ENCODE data around the gene TMEM205. TPM values are rescaled to one million over a fixed set of nuclear protein-coding genes. Genes with fewer than 3 reads are reported as not detected.

Gene TMEM205
- total and polyA plus RNA-seq, 2 of the 13 experiments (the other 11 are each of a cell fraction or from before 2014, with no cell fraction given), result 45.5 to 98.7 TPM

DNA sequence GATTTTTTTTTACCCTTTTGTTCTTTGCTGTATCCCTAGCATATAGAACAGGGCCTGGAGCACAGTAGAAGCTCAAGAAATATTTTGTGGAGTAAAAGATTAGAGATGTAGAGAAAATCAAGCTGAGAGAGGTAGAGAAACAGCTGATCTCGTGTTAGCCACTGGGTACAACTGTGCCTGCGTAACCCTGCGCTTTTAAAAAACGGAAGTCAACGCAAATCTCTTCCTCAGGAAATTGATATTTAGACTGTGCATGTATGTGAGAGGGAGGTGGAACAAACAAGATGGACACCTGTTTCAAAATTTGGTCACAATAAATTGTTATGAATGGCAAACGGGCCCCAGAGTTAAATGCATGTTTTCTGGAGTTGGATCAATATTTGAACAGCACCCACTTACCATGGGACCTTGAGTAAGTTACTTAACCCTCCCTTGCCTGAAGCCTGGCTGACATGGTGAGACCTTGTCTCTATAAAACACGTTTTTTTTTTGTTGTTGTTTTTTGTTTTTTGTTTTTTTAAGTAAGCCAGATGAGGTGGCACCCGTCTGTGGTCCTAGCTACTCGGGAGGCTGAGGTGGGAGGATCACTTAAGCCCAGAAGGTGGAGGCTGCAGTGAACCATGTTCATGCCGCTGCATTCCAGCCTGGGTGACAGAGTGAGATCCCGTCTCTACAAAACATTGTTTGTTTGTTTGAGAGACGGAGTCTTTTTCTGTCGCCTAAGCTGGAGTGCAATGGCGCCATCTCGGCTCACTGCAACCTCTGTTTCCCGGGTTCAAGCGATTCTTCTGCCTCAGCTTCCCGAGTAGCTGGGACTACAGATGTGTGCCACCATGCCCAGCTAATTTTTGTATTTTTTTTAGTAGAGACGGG is 41.3 kb upstream of the TMEM205 start (continued):
- no peak for TF ChIP-seq CERS6 (CRISPR knock-in tag; IDR thresholded peaks at IDR 0.05)
- TF ChIP-seq REPIN1 (CRISPR knock-in tag; IDR thresholded peaks at IDR 0.05; ENCODE audit: borderline replicate concordance, low read depth), result no peak
- no peak for TF ChIP-seq ZMYM2 (CRISPR knock-in tag; IDR thresholded peaks at IDR 0.05)
- TF ChIP-seq, protein P1, sequence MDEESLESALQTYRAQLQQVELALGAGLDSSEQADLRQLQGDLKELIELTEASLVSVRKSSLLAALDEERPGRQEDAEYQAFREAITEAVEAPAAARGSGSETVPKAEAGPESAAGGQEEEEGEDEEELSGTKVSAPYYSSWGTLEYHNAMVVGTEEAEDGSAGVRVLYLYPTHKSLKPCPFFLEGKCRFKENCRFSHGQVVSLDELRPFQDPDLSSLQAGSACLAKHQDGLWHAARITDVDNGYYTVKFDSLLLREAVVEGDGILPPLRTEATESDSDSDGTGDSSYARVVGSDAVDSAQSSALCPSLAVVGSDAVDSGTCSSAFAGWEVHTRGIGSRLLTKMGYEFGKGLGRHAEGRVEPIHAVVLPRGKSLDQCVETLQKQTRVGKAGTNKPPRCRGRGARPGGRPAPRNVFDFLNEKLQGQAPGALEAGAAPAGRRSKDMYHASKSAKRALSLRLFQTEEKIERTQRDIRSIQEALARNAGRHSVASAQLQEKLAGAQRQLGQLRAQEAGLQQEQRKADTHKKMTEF (CRISPR knock-in tag; IDR thresholded peaks at IDR 0.05), result 0 out of 2 replicates have a peak, but pooled peaks have one; percentile 14
- TF ChIP-seq, protein P2, sequence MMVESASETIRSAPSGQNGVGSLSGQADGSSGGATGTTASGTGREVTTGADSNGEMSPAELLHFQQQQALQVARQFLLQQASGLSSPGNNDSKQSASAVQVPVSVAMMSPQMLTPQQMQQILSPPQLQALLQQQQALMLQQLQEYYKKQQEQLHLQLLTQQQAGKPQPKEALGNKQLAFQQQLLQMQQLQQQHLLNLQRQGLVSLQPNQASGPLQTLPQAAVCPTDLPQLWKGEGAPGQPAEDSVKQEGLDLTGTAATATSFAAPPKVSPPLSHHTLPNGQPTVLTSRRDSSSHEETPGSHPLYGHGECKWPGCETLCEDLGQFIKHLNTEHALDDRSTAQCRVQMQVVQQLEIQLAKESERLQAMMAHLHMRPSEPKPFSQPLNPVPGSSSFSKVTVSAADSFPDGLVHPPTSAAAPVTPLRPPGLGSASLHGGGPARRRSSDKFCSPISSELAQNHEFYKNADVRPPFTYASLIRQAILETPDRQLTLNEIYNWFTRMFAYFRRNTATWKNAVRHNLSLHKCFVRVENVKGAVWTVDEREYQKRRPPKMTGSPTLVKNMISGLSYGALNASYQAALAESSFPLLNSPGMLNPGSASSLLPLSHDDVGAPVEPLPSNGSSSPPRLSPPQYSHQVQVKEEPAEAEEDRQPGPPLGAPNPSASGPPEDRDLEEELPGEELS (CRISPR knock-in tag; IDR thresholded peaks at IDR 0.05), result peak; percentile 61
- TF ChIP-seq ZFP41 (CRISPR knock-in tag; IDR thresholded peaks at IDR 0.05; ENCODE audit: borderline replicate concordance), result no peak
- 0 out of 2 replicates have a peak, but pooled peaks have one; percentile 13 for TF ChIP-seq KAT8 (CRISPR knock-in tag; IDR thresholded peaks at IDR 0.05)
- TF ChIP-seq, protein P3, sequence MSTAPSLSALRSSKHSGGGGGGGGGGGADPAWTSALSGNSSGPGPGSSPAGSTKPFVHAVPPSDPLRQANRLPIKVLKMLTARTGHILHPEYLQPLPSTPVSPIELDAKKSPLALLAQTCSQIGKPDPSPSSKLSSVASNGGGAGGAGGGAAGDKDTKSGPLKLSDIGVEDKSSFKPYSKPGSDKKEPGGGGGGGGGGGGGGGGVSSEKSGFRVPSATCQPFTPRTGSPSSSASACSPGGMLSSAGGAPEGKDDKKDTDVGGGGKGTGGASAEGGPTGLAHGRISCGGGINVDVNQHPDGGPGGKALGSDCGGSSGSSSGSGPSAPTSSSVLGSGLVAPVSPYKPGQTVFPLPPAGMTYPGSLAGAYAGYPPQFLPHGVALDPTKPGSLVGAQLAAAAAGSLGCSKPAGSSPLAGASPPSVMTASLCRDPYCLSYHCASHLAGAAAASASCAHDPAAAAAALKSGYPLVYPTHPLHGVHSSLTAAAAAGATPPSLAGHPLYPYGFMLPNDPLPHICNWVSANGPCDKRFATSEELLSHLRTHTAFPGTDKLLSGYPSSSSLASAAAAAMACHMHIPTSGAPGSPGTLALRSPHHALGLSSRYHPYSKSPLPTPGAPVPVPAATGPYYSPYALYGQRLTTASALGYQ (CRISPR knock-in tag; IDR thresholded peaks at IDR 0.05), result no peak
- TF ChIP-seq ZBTB44 (CRISPR knock-in tag; IDR thresholded peaks at IDR 0.05), result no peak
- no peak for TF ChIP-seq THYN1 (CRISPR knock-in tag; IDR thresholded peaks at IDR 0.05; ENCODE audit: borderline replicate concordance, low read depth)
- no peak for TF ChIP-seq GRHL1 (CRISPR knock-in tag; conservative IDR thresholded peaks at IDR 0.05)
- no peak for TF ChIP-seq CREB3 (CRISPR knock-in tag; IDR thresholded peaks at IDR 0.05)
- TF ChIP-seq MYNN (CRISPR knock-in tag; IDR thresholded peaks at IDR 0.05; ENCODE audit: low read depth), result no peak
- TF ChIP-seq SP140L (CRISPR knock-in tag; IDR thresholded peaks at IDR 0.05; ENCODE audit: borderline replicate concordance), result no peak
- no peak for TF ChIP-seq ZFP36L2 (CRISPR knock-in tag; IDR thresholded peaks at IDR 0.05)
- TF ChIP-seq ZMYM4 (CRISPR knock-in tag; IDR thresholded peaks at IDR 0.05), result no peak
